ENCODE data around the gene CNNM1.

Gene CNNM1

GRCh38 chr10:99370993-99371392 is 41.8 kb downstream of the CNNM1 start:
- H3K4me3 ChIP-seq (ENCODE audit: low read depth, low read length) = no peak overlapping the region

GRCh38 chr10:99372546-99373271 is 43.6 kb downstream of the CNNM1 start:
- no peak overlapping the region for H3K4me3 ChIP-seq (ENCODE audit: low read depth, low read length)

GRCh38 chr10:99374526-99374925 is 45.4 kb downstream of the CNNM1 start:
- no peak overlapping the region for H3K4me3 ChIP-seq (ENCODE audit: low read depth, low read length)

DNA sequence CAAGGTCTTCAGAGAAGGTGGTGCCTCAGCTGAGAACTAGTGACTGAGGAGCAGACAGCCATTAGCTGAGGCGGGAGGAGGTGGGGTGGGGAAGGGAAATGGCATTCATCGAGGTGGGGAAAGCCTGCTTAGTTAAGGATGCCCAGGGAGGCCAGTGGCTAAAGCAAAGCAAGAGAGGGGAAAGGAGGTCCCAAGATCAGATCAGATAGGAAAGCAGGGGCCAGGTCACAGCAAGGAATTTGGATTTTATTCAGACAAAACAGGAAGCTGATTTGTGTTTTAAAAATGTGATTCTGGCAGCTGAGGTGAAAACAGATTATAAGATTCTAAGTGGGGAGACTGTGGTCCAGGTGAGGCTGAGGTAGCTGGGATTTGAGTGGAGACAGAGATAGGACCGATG is 45.8 kb downstream of the CNNM1 start:
- no peak overlapping the region for H3K4me3 ChIP-seq (ENCODE audit: low read depth, low read length)

DNA sequence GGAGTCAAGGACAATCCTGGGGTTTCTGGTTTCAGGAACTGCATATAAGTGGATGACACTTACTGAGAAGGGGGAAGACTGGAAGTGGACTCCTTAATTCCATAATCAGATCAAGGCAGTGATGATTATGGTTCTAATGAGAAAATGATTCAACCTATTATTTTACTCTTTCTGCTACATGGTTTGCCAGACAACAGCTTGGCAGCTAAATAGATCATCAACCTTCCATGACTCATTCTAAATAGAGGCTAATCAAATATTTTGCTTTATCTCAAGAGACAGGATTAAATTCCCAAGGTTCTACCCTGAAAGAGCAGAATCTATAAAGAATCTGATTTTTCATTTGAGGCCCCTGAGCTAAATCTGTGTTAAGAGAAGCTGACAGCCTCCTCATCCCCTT is 46.3 kb downstream of the CNNM1 start:
- H3K4me3 ChIP-seq (ENCODE audit: low read depth, low read length) = no peak overlapping the region

DNA sequence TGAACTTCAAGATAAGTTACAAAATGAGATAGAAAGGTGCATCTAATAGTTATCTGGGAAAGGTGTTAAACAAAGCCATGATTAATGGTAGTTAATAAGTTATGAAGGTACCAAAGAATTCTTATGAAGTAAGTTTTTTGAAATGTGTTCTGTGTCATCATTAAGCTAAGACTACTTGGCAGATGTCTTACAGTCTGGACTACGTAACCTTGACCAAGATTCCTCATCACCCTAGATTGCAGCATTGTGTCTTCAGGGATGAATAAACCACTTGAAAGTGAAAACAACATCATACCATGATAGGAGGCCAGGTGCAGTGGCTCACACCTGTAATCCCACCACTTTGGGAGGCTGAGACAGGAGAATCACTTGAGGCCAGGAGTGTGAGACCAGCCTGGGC is 53.0 kb downstream of the CNNM1 start:
- no peak overlapping the region for H3K4me3 ChIP-seq (ENCODE audit: low read depth, low read length)

DNA sequence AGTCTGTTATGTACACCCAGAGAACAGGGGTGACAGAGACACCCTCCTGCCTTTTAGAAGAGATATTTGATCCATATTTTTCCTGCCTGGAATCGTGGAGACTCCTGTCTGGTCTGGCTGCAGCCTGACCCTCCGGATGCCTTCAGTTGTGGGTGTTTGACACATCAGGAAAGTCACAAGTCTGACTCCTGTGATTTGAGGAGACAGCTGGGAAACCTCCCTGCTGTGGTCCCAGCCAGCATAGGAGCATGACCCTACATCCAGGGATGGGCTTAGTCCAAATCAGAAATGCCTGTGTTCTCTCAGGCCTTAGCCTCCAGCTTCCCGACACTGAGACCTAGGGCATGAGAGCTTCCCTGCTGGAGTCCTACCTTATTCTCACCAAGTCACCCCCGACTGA is 57.9 kb downstream of the CNNM1 start:
- H3K4me3 ChIP-seq (ENCODE audit: low read depth, low read length) = no peak overlapping the region

- H3K4me3 ChIP-seq (ENCODE audit: low read depth, low read length) = no peak overlapping the region
Observed at GRCh38 chr10:99387541-99387940, 58.4 kb downstream of the CNNM1 start.

GRCh38 chr10:99389729-99390480 is 60.7 kb downstream of the CNNM1 start:
- no peak overlapping the region for H3K4me3 ChIP-seq (ENCODE audit: low read depth, low read length)

DNA sequence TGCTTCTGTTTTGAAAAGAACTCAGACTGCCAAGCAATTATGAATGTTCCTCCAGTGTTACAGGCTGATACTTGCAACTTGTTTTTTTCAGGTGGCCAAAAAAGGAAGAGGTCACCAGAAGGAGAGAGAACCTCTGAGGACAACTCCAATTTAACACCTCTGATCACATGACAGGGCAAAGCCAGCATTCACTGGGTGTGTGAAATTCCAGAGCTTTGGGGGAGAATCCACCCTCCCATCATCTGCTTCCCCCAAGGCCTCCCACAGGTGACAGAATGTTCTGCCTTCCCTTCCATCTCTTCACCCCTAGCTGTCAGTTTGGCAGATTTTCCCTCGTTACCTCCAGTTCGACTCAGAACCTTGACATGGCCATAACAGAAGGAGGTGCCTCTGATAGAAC is 62.2 kb downstream of the CNNM1 start:
- H3K4me3 ChIP-seq (ENCODE audit: low read depth, low read length) = no peak overlapping the region

DNA sequence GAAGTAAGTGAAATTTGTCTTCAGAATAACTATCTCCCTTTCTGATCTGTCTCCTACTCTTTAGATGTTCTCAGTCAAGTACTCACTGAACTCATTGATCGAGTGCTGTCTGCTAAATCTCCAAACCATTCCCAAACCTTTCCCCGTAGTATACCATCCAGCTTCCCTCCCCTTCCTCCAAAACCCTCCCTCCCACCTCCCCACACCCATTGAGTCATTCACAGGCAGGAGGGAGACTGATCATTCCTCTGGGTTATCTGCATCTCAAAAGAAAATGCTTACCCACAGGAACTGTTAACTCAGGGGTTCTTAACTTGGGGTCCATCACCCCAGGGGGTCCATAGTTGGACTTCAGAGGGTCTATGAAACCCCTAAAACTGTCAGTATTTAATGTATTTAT is 63.9 kb downstream of the CNNM1 start:
- H3K4me3 ChIP-seq (ENCODE audit: low read depth, low read length) = no peak overlapping the region

DNA sequence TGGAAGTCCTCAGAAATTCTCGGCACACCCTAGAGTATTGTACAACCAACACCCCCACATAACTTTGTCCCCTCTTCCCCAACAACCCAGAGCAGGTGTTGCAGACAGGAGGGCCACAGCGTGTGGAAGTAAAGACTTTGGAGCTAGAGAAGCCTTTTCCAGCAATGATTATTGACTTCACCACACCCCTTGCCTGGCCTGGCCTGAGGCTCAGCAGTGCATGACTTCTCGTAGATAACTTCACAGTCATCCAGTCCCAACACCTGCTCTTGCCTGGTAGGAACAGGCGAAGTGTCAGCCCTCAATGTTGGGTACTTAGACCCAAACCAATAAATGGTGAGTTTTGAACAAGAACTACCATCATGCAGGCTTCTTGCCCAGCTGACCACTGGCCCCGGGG is 64.5 kb downstream of the CNNM1 start:
- H3K4me3 ChIP-seq (ENCODE audit: low read depth, low read length) = no peak overlapping the region

DNA sequence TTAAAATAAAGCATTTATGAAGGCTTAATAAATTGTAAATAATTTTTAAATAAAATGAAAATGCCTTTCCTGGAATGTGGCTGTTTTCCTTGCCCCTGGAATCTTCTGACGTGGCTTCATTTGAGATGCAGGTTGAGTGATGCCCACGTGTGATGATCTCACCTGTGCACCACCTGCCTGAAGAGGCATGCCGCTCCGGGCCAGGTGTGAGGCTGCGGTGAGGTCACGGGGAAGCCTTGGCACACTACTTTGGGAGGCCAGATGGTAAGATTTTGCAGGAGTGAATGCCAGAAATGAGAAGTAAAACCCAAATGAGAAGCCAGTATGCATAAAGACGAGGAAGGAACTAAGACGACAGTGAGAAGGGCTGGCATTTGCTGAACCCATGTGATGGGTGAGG is 65.1 kb downstream of the CNNM1 start:
- no peak overlapping the region for H3K4me3 ChIP-seq (ENCODE audit: low read depth, low read length)

DNA sequence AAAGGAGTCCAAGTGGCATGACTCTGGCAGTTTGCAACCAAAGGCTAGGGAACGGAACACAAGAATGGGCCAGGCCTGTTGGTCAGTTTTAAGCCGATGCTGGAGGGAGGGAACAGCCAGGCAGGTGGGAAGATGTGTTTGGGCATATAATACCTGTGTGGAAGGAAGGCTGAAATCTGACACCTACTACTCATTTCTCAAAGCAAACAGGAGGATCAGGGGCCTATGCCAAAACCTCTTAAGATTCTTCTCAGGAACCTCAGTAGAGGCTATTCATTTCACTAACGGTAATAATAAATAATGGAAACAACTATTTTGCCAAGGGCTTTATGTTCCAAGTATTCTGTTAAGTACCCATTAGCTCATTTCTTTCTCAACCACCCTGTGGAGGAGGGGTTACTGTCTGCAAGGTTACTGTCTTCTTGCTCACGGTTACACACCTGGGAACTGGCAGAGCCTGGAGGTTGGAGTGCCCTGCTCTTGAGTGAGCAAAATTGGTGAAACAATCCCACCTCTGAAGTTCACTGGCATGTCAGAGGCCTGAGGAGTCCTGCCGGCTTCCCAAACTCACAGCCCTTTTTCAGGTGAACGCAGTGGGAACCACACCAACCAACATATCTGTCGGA is 65.7 kb downstream of the CNNM1 start:
- H3K4me3 ChIP-seq (ENCODE audit: low read depth, low read length) = no peak overlapping the region

GRCh38 chr10:99395750-99396445 is 66.7 kb downstream of the CNNM1 start:
- H3K4me3 ChIP-seq (ENCODE audit: low read depth, low read length) = no peak overlapping the region

- H3K4me3 ChIP-seq (ENCODE audit: low read depth, low read length) = no peak overlapping the region
Observed at GRCh38 chr10:99396471-99396870, 67.3 kb downstream of the CNNM1 start.

- H3K4me3 ChIP-seq (ENCODE audit: low read depth, low read length) = no peak overlapping the region
Observed at GRCh38 chr10:99399664-99400063, 70.5 kb downstream of the CNNM1 start.

DNA sequence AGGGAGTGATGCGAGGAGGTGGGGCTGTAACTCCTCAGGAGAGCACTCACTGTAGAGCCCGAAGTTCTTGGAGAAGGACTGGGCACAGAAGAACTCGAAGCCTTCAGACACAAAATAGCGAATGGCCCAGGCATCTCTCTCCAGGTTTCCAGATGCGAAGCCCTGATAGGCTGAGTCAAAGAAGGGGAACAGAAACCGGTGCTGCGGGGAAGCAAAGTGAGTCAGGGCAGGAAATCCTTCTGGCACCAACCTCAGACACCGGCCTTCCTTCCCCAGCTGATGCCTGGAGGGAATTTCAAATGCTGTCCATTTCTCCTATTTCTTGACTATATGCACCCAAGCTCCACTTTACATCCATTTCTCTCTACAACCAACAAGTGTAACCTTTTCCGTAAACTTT is 74.5 kb downstream of the CNNM1 start:
- no peak overlapping the region for H3K4me3 ChIP-seq (ENCODE audit: low read depth, low read length)

DNA sequence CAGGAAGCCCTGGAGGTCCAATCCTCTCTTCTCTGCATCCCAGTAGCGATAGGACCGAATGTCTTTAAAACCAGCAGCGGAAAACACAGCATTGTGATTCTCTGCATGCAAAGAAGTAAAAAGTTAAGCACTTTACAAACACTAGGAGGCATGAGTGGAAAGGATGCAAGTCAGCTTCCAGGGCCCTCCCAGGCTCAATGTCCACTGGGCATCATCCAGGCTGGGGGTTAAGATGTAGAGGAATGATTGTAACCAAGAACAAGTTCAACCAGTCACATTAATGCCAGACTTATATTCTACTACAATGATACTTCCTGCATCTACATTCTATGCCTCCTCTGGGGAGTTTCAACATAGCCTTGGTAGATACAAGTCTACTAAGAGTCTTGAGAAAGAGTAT is 77.0 kb downstream of the CNNM1 start:
- H3K4me3 ChIP-seq (ENCODE audit: low read depth, low read length) = no peak overlapping the region

DNA sequence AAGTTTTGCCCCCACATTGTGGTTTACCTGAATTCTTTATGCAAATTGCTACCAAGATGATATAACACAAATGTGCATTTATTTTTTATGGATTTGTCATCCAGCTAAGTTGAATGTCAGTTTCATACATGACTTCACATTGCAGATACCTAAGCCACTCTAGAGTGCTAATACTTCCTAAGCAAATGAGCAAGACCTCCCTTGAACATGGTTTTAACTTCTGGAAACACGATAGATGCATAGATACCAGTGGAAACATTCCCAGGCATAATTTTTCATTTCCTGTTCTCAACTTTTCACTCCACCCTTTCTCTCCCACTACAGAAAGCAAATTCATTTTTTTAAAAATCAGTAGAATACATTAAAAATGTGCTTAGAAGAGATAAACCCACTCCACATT is 81.0 kb downstream of the CNNM1 start:
- no peak overlapping the region for H3K4me3 ChIP-seq (ENCODE audit: low read depth, low read length)

DNA sequence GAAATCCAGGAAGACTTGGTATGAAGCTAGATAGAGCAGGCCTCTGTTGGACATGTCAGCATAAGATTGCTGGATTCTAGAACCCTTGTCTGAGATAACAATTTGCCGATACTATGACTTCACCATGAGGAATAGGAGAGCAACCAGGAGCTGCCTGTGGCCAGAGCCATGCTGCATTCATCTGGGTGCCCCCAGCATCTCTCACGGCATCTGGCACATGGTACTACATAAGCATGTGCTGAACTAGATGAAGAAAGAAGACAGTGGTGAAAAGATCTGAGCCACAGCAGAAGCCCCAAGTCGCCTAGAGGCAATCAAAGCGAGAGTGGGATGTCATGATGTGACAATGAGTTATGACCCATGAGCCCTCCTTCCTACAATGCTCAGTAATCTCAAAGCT is 81.7 kb downstream of the CNNM1 start:
- H3K4me3 ChIP-seq (ENCODE audit: low read depth, low read length) = no peak overlapping the region

GRCh38 chr10:99411546-99411945 is 82.4 kb downstream of the CNNM1 start:
- H3K4me3 ChIP-seq (ENCODE audit: low read depth, low read length) = no peak overlapping the region
